ENCODE measurements around the gene DTWD1. TPM values are rescaled to one million over a fixed set of nuclear protein-coding genes. Genes with fewer than 3 reads are reported as not detected.
A peak's percentile ranks its signal among the peaks of the same experiment; 100 is the strongest.

DTWD1 gene
- total and polyA plus RNA-seq, 10 of the 15 experiments (the other 5 are each of a cell fraction or from before 2014, with no cell fraction given) = 13.9 to 32.0 (median 19.3) TPM

DNA sequence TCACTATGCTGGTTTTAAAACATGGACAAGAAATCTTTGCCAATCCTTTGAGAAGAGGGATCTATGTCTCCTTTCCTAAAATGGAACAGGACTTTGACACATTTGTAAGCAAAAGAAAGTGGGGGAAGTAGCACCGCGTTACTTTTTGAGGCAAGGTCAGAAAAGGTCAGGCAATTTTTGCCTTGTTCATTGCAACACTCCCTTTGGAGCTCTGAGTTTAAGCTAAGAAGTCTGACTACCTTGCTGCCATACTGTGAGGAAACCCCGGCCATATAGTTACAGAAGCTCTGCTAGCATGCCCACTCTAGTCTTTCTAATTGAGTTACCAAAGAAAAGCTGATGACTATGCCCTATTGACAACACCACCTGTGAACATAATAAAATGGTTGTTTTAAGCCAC, 1.6 kb upstream of the DTWD1 start:
- Histone ChIP-seq H3K36me3 (ENCODE audit: control insufficient read depth in 2 of 2, insufficient read depth in 2 of 2, low read length in 1 of 2) (no peaks in the 10 kb centered on the region), H3K4me1 (ENCODE audit: control insufficient read depth, insufficient read depth, low read length) (no peaks in the 10 kb centered on the region), H2AFZ (ENCODE audit: control insufficient read depth, low read depth, low read length) (0 out of 2 replicates have a peak overlapping the region, but pooled peaks have one; percentile 21), H3K9me3 (replicated peaks; ENCODE audit: control insufficient read depth, insufficient read depth, low read length) (peaks cover 4% of the 10 kb centered on the region; the same call in 2 of the 3 replicates), H4K20me1 (ENCODE audit: control insufficient read depth, insufficient read depth) (no peaks in the 10 kb centered on the region), H3K27ac (ENCODE audit: control insufficient read depth, insufficient read depth) (no peak overlapping the region), H3K9ac (ENCODE audit: control insufficient read depth, insufficient read depth, low read length) (no peak overlapping the region), H3K79me2 (ENCODE audit: control insufficient read depth, insufficient read depth, low read length) (peaks cover 24% of the 10 kb centered on the region), H3K4me2 (ENCODE audit: control insufficient read depth, insufficient read depth) (no peak overlapping the region), H3K27me3 (replicated peaks in 1 of 2; ENCODE audit: control insufficient read depth in 2 of 2, insufficient read depth in 2 of 2, low read length in 1 of 2) (no peaks in the 10 kb centered on the region), H3K4me3 (no peak overlapping the region)
- FAIRE-seq (no peak), ATAC-seq (no peak), DNase-seq (ENCODE audit: low read depth, low spot score) (no peak)
- in situ Hi-C loops (cut with MboI) = loop anchor here (25.0 kb wide), 1 partner anchor 1282 kb away; the partner anchor contains the start of gene DUT
- intact Hi-C loops (cut with micrococcal nuclease; ENCODE audit: unreplicated experiment) = no loop called here
- ChIA-PET RAD21 (ENCODE audit: unreplicated experiment) (no interaction called here), POLR2A (no interaction called here), SMC1A (ENCODE audit: uncharacterized antibody, unreplicated experiment) (no interaction called here), CTCF (no interaction called here)
- TF ChIP-seq TCF7 (IDR thresholded peaks at IDR 0.05; ENCODE audit: borderline replicate concordance) = no peak
- TF ChIP-seq, protein P1, sequence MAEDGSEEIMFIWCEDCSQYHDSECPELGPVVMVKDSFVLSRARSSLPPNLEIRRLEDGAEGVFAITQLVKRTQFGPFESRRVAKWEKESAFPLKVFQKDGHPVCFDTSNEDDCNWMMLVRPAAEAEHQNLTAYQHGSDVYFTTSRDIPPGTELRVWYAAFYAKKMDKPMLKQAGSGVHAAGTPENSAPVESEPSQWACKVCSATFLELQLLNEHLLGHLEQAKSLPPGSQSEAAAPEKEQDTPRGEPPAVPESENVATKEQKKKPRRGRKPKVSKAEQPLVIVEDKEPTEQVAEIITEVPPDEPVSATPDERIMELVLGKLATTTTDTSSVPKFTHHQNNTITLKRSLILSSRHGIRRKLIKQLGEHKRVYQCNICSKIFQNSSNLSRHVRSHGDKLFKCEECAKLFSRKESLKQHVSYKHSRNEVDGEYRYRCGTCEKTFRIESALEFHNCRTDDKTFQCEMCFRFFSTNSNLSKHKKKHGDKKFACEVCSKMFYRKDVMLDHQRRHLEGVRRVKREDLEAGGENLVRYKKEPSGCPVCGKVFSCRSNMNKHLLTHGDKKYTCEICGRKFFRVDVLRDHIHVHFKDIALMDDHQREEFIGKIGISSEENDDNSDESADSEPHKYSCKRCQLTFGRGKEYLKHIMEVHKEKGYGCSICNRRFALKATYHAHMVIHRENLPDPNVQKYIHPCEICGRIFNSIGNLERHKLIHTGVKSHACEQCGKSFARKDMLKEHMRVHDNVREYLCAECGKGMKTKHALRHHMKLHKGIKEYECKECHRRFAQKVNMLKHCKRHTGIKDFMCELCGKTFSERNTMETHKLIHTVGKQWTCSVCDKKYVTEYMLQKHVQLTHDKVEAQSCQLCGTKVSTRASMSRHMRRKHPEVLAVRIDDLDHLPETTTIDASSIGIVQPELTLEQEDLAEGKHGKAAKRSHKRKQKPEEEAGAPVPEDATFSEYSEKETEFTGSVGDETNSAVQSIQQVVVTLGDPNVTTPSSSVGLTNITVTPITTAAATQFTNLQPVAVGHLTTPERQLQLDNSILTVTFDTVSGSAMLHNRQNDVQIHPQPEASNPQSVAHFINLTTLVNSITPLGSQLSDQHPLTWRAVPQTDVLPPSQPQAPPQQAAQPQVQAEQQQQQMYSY (CRISPR knock-in tag; IDR thresholded peaks at IDR 0.05) = no peak
- TF ChIP-seq PKNOX1 (IDR thresholded peaks at IDR 0.05) = no peak
- TF ChIP-seq BACH1 (IDR thresholded peaks at IDR 0.05; ENCODE audit: borderline replicate concordance) = no peak
- no peak for TF ChIP-seq E4F1 (IDR thresholded peaks at IDR 0.05; ENCODE audit: borderline replicate concordance, partially characterized antibody)
- TF ChIP-seq MXI1 (IDR thresholded peaks at IDR 0.05; ENCODE audit: low read depth, low read length) = no peak
- no peak for TF ChIP-seq MTA3 (IDR thresholded peaks at IDR 0.05; ENCODE audit: borderline replicate concordance, low read length)
- TF ChIP-seq RAD51 (IDR thresholded peaks at IDR 0.05) = no peak
- no peak for TF ChIP-seq LARP7 (IDR thresholded peaks at IDR 0.05)
- no peak for TF ChIP-seq STAT1 (conservative IDR thresholded peaks at IDR 0.05)
- TF ChIP-seq STAT3 (IDR thresholded peaks at IDR 0.05; ENCODE audit: low read depth, low read length) = no peak
- TF ChIP-seq POU2F2 (IDR thresholded peaks at IDR 0.05; ENCODE audit: borderline replicate concordance, low read depth, low read length) = no peak
- WGBS (ENCODE audit: insufficient coverage, insufficient replicate concordance, low lambda C conversion rate, missing lambda C conversion rate) = 99% methylated on average over 3 of the region's 3 CpGs
- no TSS peak for BruUV-seq (replicated peaks)

All from GM12878 (cell line).